NT2/D1 (cell line): ENCODE data around the gene NES.

ENCODE experiments used
- DNase-seq: peaks from one replicate; pipeline ENCODE4 v3.0.0-alpha.2; 2011; ENCODE audit warnings: low read depth, low spot score
- H3K27me3 ChIP-seq: 2 replicates; pipeline ENCODE4 v1.6.0; 2011; ENCODE audit warnings: mild to moderate bottlenecking; ENCODE audit not compliant: insufficient read length, insufficient read depth
- H3K36me3 ChIP-seq: 2 replicates; pipeline ENCODE4 v1.6.1; 2011; ENCODE audit warnings: mild to moderate bottlenecking, low read length, mixed read lengths; ENCODE audit not compliant: insufficient read depth, insufficient read length
- H3K4me1 ChIP-seq: 2 replicates; pipeline ENCODE4 v1.5.1; 2011; ENCODE audit not compliant: insufficient read depth, insufficient read length
- H3K4me3 ChIP-seq: 2 replicates; pipeline ENCODE4 v1.5.1; 2011; ENCODE audit warnings: low read depth; ENCODE audit not compliant: insufficient read length
- H3K9ac ChIP-seq: 2 replicates; pipeline ENCODE4 v1.6.0; 2011; ENCODE audit warnings: low read depth; ENCODE audit not compliant: insufficient read length
- H3K9me3 ChIP-seq: 2 replicates; pipeline ENCODE4 v1.5.1; 2011; ENCODE audit warnings: mild to moderate bottlenecking, low read length; ENCODE audit not compliant: insufficient read depth
- SUZ12 ChIP-seq: IDR thresholded peaks from 2 replicates; pipeline ENCODE4 v1.6.1; 2011; ENCODE audit not compliant: insufficient read length, insufficient read depth; ENCODE audit errors: extremely low read depth
- YY1 ChIP-seq: IDR thresholded peaks from 2 replicates; pipeline ENCODE4 v1.6.1; 2011; ENCODE audit not compliant: insufficient read length, insufficient read depth
- ZNF274 ChIP-seq: IDR thresholded peaks from 2 replicates; pipeline ENCODE4 v1.6.1; 2011; ENCODE audit warnings: mild to moderate bottlenecking, low read depth, low read length

The NES gene

DNA sequence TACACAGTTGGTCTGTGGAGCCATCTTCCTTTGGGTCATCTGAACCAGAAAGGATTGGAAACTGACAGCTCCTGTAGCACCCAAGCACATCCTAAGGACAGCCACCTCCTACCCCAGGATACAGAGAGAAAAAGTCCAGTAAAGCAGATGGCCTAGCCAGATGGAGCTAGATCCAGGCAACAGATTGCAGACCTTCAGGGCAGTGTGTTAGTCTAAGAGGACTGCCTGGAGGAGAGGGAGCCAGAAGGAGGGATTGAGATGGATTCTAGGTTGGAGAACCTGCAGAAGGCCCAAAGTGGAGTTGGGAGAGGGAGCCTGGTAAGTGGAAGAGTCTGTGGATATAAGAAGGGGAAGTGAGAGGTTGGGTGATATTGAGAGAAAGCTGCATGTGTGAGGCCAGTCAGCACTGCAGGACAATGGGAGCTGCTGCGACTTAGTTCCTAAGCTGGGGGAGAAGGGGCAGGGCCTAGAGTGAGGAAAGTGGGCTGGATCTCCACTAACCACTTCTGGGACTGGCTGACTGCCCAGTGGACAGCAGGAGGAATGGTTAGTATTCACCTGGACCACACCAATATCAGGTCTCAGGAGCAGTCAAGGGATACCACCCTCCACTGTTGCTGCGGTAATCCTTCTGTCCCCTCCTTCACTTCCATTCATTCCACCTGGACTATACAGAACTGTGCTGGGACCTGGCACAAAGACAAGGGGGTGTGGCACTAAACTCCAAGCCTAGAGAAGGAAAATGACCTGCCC lies 21.9 kb downstream of the NES start:
- no peak for TF ChIP-seq ZNF274
- TF ChIP-seq SUZ12, result no peak
- no peak for TF ChIP-seq YY1
- Histone ChIP-seq H3K9ac (no peak overlapping the region), H3K4me1 (peaks cover 27% of the 10 kb centered on the region), H3K9me3 (no peaks in the 10 kb centered on the region), H3K4me3 (no peak overlapping the region), H3K36me3 (no peaks in the 10 kb centered on the region), H3K27me3 (peaks cover 49% of the 10 kb centered on the region)
- DNase-seq, result no peak

DNA sequence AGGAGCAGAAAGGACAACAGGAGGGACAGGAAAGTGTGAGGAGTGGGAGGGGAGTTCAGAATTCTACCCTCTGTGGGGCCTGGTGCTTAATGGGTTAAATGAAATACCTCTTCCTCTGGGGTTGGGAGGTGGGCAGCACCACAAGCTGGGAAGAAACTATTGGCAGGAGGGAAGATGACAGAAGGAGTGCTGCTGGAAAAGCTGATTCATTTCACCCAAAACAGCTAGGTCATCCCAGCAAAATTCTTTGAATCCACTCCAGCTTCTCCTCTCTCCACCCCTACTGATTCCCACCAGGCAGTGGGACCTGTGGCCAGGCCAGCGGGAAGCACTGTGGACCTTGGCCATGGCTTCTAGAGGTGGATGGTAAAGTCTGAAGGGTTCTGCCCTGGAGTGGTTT lies 22.5 kb downstream of the NES start:
- peaks cover 24% of the 10 kb centered on the region for H3K4me1 ChIP-seq
- TF ChIP-seq ZNF274 (no peak), SUZ12 (no peak), YY1 (no peak)
- no peaks in the 10 kb centered on the region for H3K9me3 ChIP-seq
- H3K9ac ChIP-seq, result no peak overlapping the region
- H3K36me3 ChIP-seq, result no peaks in the 10 kb centered on the region
- peaks cover 49% of the 10 kb centered on the region for H3K27me3 ChIP-seq
- DNase-seq, result no peak
- H3K4me3 ChIP-seq, result no peak overlapping the region

DNA sequence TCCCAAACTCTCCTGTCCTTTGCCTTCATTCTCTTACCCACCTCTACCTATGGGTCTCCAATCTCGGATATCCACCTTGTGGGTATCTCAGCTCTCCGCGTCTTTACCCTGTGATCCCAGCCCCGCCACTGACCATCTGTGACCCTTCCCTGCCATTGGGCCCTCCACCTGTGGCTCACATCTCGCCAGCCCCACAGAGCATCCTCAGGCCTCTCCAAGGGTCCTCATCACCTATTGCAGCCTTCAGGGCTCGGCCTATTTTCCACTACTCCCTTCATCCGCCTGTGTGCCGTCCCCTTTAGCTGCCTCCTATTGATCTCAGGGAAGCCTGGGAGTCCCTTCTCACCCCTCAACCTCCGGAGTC lies 24.2 kb downstream of the NES start:
- Histone ChIP-seq H3K9me3 (no peaks in the 10 kb centered on the region), H3K27me3 (peaks cover 32% of the 10 kb centered on the region), H3K36me3 (no peaks in the 10 kb centered on the region), H3K4me1 (peaks cover 18% of the 10 kb centered on the region), H3K9ac (no peak overlapping the region), H3K4me3 (no peak overlapping the region)
- TF ChIP-seq ZNF274 (no peak), SUZ12 (no peak), YY1 (no peak)
- no peak for DNase-seq

DNA sequence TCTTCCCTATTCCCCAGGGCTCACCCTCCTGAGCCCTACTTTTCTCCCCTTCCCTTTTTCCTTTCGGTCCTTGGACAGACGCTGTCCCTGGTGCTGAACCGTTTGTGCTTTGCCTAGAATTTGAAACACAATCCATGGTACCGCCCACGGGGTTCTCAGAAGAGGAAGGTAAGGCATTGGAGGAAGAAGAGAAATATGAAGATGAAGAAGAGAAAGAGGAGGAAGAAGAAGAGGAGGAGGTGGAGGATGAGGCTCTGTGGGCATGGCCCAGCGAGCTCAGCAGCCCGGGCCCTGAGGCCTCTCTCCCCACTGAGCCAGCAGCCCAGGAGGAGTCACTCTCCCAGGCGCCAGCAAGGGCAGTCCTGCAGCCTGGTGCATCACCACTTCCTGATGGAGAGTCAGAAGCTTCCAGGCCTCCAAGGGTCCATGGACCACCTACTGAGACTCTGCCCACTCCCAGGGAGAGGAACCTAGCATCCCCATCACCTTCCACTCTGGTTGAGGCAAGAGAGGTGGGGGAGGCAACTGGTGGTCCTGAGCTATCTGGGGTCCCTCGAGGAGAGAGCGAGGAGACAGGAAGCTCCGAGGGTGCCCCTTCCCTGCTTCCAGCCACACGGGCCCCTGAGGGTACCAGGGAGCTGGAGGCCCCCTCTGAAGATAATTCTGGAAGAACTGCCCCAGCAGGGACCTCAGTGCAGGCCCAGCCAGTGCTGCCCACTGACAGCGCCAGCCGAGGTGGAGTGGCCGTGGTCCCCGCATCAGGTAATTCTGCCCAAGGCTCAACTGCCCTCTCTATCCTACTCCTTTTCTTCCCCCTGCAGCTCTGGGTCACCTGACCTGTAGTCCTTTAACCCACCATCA lies 24.8 kb downstream of the NES start:
- DNase-seq, result no peak
- Histone ChIP-seq H3K27me3 (peaks cover 25% of the 10 kb centered on the region), H3K4me1 (peaks cover 14% of the 10 kb centered on the region), H3K9ac (no peak overlapping the region), H3K9me3 (no peaks in the 10 kb centered on the region), H3K36me3 (no peaks in the 10 kb centered on the region), H3K4me3 (no peak overlapping the region)
- TF ChIP-seq YY1, result no peak
- TF ChIP-seq ZNF274, result no peak
- TF ChIP-seq SUZ12, result no peak

DNA sequence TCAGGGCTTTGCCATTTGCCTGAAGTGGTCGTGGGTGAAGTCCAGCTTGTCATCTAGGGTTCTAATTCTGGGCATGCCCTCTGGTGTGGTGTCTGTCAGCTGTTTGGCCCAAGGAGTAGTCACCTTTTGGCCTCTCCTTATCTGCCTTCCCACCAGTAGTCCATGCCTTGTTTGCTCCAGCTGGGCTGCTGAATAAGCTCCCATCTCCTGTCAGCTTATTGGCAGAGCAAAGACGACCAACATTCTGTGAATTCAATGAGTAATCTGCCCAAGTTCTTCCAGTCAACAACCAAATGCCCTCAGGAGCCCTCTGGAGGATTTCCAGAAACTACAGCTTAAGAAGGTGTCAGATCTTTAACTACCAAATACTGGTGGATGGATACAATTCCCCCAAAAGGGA lies 28.3 kb downstream of the NES start:
- Histone ChIP-seq H3K9me3 (no peaks in the 10 kb centered on the region), H3K36me3 (no peaks in the 10 kb centered on the region), H3K9ac (no peak overlapping the region), H3K4me1 (peaks cover 2% of the 10 kb centered on the region), H3K27me3 (peaks cover 25% of the 10 kb centered on the region), H3K4me3 (no peak overlapping the region)
- no peak for DNase-seq
- TF ChIP-seq SUZ12 (no peak), ZNF274 (no peak), YY1 (no peak)

DNA sequence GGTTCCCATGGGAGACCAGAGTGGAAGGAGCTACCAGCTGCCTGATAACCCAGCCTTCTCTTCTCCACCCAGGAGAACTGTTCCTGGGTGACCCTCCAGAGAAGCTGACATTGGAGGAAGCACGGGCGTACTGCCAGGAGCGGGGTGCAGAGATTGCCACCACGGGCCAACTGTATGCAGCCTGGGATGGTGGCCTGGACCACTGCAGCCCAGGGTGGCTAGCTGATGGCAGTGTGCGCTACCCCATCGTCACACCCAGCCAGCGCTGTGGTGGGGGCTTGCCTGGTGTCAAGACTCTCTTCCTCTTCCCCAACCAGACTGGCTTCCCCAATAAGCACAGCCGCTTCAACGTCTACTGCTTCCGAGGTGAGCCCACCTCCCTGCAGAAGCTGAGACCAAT lies 28.7 kb downstream of the NES start:
- TF ChIP-seq SUZ12, result no peak
- no peak for TF ChIP-seq ZNF274
- H3K27me3 ChIP-seq, result peaks cover 30% of the 10 kb centered on the region

DNA sequence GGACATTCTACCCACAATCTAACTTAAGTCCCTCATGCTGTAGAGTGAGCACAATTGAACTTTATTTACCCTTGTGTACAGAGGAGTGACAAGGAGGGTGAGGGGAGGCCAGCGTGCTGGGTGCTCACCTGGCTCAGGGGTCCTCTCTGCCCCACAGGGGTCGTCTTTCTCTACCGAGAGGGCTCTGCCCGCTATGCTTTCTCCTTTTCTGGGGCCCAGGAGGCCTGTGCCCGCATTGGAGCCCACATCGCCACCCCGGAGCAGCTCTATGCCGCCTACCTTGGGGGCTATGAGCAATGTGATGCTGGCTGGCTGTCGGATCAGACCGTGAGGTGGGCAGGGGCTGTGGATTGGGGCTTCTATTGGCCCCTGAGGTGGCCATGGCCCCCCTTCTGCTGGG lies 29.9 kb downstream of the NES start:
- TF ChIP-seq YY1 (no peak), SUZ12 (no peak), ZNF274 (no peak)
- no peak for DNase-seq
- Histone ChIP-seq H3K27me3 (peaks cover 41% of the 10 kb centered on the region), H3K4me1 (peaks cover 4% of the 10 kb centered on the region), H3K4me3 (no peak overlapping the region), H3K9ac (no peak overlapping the region), H3K36me3 (no peaks in the 10 kb centered on the region), H3K9me3 (no peaks in the 10 kb centered on the region)

More for the DNA sequence above, 28.7 kb downstream of the NES start:
- Histone ChIP-seq H3K9ac (no peak overlapping the region), H3K4me3 (no peak overlapping the region), H3K36me3 (no peaks in the 10 kb centered on the region), H3K4me1 (peaks cover 2% of the 10 kb centered on the region), H3K9me3 (no peaks in the 10 kb centered on the region)
- no peak for DNase-seq

DNA sequence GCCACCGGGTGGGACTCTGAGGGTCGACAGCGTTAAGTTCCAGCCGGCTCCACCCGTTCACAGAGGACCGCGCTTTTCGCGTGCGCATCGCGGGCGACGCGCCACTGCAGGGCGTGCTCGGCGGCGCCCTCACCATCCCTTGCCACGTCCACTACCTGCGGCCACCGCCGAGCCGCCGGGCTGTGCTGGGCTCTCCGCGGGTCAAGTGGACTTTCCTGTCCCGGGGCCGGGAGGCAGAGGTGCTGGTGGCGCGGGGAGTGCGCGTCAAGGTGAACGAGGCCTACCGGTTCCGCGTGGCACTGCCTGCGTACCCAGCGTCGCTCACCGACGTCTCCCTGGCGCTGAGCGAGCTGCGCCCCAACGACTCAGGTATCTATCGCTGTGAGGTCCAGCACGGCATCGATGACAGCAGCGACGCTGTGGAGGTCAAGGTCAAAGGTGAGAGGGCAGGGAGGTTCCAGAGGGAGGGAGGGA lies 30.4 kb downstream of the NES start:
- H3K9ac ChIP-seq, result no peak overlapping the region
- peaks cover 5% of the 10 kb centered on the region for H3K4me1 ChIP-seq
- H3K9me3 ChIP-seq, result no peaks in the 10 kb centered on the region
- H3K4me3 ChIP-seq, result no peak overlapping the region
- peaks cover 44% of the 10 kb centered on the region for H3K27me3 ChIP-seq
- DNase-seq, result no peak
- H3K36me3 ChIP-seq, result no peaks in the 10 kb centered on the region
- TF ChIP-seq YY1, result no peak
- TF ChIP-seq ZNF274, result no peak
- no peak for TF ChIP-seq SUZ12
